Type B pancreatic cell (in vitro differentiated cells): ENCODE measurements around the gene TECPR2. TPM values are rescaled to one million over a fixed set of nuclear protein-coding genes. Genes with fewer than 3 reads are reported as not detected.

Source experiments
- DNase-seq: peaks from one replicate; pipeline ENCODE4 v3.0.0; 2021; ENCODE audit warnings: mixed read lengths; ENCODE audit not compliant: unreplicated experiment; ENCODE audit errors: extremely low spot score
- H3K27ac Mint-ChIP-seq: 2 replicates; pipeline ENCODE4 v1.8.0; 2021; ENCODE audit warnings: mild to moderate bottlenecking, mixed read lengths
- H3K27me3 Mint-ChIP-seq: 2 replicates; pipeline ENCODE4 v1.8.0; 2021; ENCODE audit warnings: mixed read lengths
- H3K36me3 Mint-ChIP-seq: 2 replicates; pipeline ENCODE4 v1.8.0; 2021; ENCODE audit warnings: mixed read lengths
- H3K4me1 Mint-ChIP-seq: one replicate; pipeline ENCODE4 v1.8.0; 2021; ENCODE audit warnings: mixed read lengths; ENCODE audit not compliant: unreplicated experiment
- H3K4me3 Mint-ChIP-seq: 2 replicates; pipeline ENCODE4 v1.8.0; 2021; ENCODE audit warnings: mild to moderate bottlenecking, mixed read lengths
- H3K9me3 Mint-ChIP-seq: 2 replicates; pipeline ENCODE4 v1.8.0; 2021; ENCODE audit warnings: mixed read lengths
- CTCF ChIP-seq: fragments of 200-600 bp; sonication (generic); conservative IDR thresholded peaks from 2 replicates; pipeline ENCODE4 v1.5.0; 2021; ENCODE audit warnings: antibody characterized with exemption, mild to moderate bottlenecking
- total RNA-seq: library from RNA; stranded (reverse); gene quantifications from 2 replicates; pipeline ENCODE4 v1.2.1, GENCODE V29; 2021; ENCODE audit warnings: low replicate concordance

The TECPR2 gene
- total RNA-seq, 1 donor from 2014 or later = 25.5 TPM

DNA sequence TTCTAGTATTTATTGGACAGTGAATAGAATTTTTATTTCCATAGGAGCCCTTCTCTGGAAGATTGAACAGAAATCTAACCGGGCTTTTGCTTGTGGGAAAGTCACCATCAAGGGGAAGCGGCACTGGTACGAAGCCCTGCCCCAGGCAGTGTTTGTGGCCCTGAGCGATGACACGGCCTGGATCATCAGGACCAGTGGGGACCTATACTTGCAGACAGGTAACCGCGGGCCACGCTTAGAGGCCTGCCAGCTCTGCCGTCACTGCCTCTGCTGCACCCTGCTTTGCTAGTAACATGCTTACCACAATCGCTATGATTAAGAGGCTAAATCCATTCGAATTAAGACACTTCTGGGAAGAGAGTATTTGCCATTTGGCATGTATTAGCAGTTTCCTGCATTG, 77.7 kb downstream of the TECPR2 start:
- Mint-ChIP-seq H3K27me3 (no peaks in the 10 kb centered on the region), H3K36me3 (peaks cover 7% of the 10 kb centered on the region), H3K9me3 (no peaks in the 10 kb centered on the region), H3K4me3 (no peak overlapping the region), H3K4me1 (peaks cover 7% of the 10 kb centered on the region), H3K27ac (no peak overlapping the region)
- no peak for TF ChIP-seq CTCF
- no peak for DNase-seq

DNA sequence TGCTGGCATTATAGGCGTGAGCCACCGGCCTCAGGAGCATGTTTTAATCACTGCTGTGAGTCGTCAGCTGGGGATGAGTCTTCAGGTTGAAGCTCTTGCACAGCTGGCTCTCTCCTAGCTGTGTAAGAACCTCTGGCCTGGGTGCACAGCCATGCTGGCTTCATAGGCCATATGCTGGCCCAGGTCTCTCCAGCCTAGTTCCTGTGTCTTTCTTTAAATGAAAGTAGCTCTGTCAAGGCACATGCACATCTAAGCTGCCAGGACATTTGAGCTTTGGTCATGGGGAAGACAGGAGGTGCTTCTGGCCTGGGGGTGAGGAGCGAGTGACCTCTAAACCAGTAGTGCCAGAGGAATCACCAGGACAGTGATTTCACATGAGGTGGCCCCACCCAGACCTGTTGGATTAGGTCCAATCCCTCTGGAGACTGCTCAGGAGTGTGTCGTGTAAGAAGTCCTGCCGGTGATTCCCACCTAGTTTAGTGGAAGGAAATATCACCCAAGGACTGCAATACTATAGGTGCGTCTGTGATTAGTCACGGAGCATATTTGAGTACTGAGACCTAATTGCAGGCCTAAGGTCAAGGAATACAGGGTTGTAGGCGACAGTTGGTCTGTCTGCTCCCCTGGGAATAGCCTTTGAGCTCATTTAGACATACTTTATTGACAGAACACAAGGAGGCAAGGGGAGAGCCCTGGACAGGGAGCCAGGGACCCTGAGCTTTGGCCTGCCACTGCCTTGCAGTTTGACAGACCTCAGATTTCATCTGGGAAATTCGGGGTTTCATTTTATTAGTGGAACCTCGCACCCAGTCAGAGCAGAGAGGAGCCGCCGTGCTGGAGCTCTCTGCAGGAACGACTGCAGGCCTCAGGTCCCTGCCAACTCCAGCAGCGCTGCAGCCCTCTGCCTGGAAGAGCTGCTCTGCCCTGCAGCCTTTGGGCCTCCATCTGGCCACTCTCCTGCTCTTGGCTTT, 79.8 kb downstream of the TECPR2 start:
- H3K4me3 Mint-ChIP-seq = no peak overlapping the region
- no peak for TF ChIP-seq CTCF
- H3K9me3 Mint-ChIP-seq = no peaks in the 10 kb centered on the region
- no peak for DNase-seq
- no peaks in the 10 kb centered on the region for H3K27me3 Mint-ChIP-seq
- H3K36me3 Mint-ChIP-seq = peaks cover 7% of the 10 kb centered on the region
- H3K4me1 Mint-ChIP-seq = peaks cover 7% of the 10 kb centered on the region
- peak overlapping the region; percentile 69 for H3K27ac Mint-ChIP-seq

- no peaks in the 10 kb centered on the region for H3K4me1 Mint-ChIP-seq
- H3K9me3 Mint-ChIP-seq = no peaks in the 10 kb centered on the region
- no peak overlapping the region for H3K27ac Mint-ChIP-seq
- no peak for DNase-seq
- TF ChIP-seq CTCF = no peak
- no peaks in the 10 kb centered on the region for H3K27me3 Mint-ChIP-seq
- peaks cover 7% of the 10 kb centered on the region for H3K36me3 Mint-ChIP-seq
- H3K4me3 Mint-ChIP-seq = no peak overlapping the region
These were observed 82.3 kb downstream of the TECPR2 start for GRCh38 chr14:102445066-102445465.

DNA sequence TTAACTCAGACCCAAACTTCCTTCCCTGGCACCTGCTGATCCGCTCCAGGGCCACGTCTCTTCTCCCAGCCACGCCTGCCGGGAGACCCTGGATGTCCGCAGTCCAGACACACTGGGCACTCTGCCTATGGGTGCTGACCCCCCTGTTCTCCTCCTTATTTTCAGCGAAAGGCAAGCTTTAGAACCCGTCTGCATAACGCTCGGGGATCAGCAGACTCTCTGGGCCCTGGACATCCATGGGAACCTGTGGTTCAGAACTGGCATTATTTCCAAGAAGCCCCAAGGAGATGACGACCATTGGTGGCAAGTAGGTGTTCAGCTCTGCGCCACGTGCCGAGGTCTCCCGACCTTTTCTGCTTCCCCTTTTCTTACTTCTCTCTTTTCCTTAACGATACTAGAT, 82.9 kb downstream of the TECPR2 start:
- Mint-ChIP-seq H3K36me3 (peaks cover 7% of the 10 kb centered on the region), H3K27ac (no peak overlapping the region), H3K9me3 (no peaks in the 10 kb centered on the region), H3K27me3 (no peaks in the 10 kb centered on the region), H3K4me3 (no peak overlapping the region), H3K4me1 (no peaks in the 10 kb centered on the region)
- TF ChIP-seq CTCF = no peak
- DNase-seq = no peak

GRCh38 chr14:102450206-102451063, 87.7 kb downstream of the TECPR2 start:
- no peak overlapping the region for H3K27ac Mint-ChIP-seq
- TF ChIP-seq CTCF = no peak
- no peak overlapping the region for H3K4me3 Mint-ChIP-seq
- H3K9me3 Mint-ChIP-seq = no peaks in the 10 kb centered on the region
- no peak for DNase-seq
- no peaks in the 10 kb centered on the region for H3K27me3 Mint-ChIP-seq
- H3K36me3 Mint-ChIP-seq = peaks cover 3% of the 10 kb centered on the region
- no peaks in the 10 kb centered on the region for H3K4me1 Mint-ChIP-seq
